Measurements from ENCODE around the gene TMEM37. TPM values are rescaled to one million over a fixed set of nuclear protein-coding genes. Genes with fewer than 3 reads are reported as not detected.
A peak's percentile ranks its signal among the peaks of the same experiment; 100 is the strongest.

Gene TMEM37
- total and polyA plus RNA-seq, 2 of the 13 experiments (the other 11 are each of a cell fraction or from before 2014, with no cell fraction given) = 37.7 to 115 TPM

GRCh38 chr2:119402645-119403560 lies 28.8 kb upstream of the TMEM37 start (continued):
- TF ChIP-seq HOXA3 (CRISPR knock-in tag; IDR thresholded peaks at IDR 0.05) = 0 out of 2 replicates have a peak, but pooled peaks have one; percentile 38
- TF ChIP-seq ZNF12 (CRISPR knock-in tag; IDR thresholded peaks at IDR 0.05) = no peak
- TF ChIP-seq ATF6 (CRISPR knock-in tag; conservative IDR thresholded peaks at IDR 0.05) = no peak
- TF ChIP-seq CHD4 (IDR thresholded peaks at IDR 0.05; ENCODE audit: borderline replicate concordance, low read length) = no peak
- no peak for TF ChIP-seq IKZF5 (CRISPR knock-in tag; IDR thresholded peaks at IDR 0.05)
- TF ChIP-seq IRX3 (CRISPR knock-in tag; IDR thresholded peaks at IDR 0.05; ENCODE audit: borderline replicate concordance, low read depth) = no peak
- TF ChIP-seq HMGA1 (CRISPR knock-in tag; conservative IDR thresholded peaks at IDR 0.05) = no peak
- no peak for TF ChIP-seq MTA1 (CRISPR knock-in tag; IDR thresholded peaks at IDR 0.05; ENCODE audit: borderline replicate concordance)
- TF ChIP-seq MXD4 (CRISPR knock-in tag; IDR thresholded peaks at IDR 0.05) = no peak
- TF ChIP-seq GATAD1 (CRISPR knock-in tag; IDR thresholded peaks at IDR 0.05) = no peak
- TF ChIP-seq SALL1 (CRISPR knock-in tag; IDR thresholded peaks at IDR 0.05) = peak; percentile 50
- TF ChIP-seq DBP (CRISPR knock-in tag; IDR thresholded peaks at IDR 0.05; ENCODE audit: not compliant biosample characterization) = no peak
- no peak for TF ChIP-seq SUZ12 (IDR thresholded peaks at IDR 0.05; ENCODE audit: low read depth, low read length)
- no peak for TF ChIP-seq ZNF639 (CRISPR knock-in tag; conservative IDR thresholded peaks at IDR 0.05)
- TF ChIP-seq SMARCC2 (IDR thresholded peaks at IDR 0.05) = no peak
- no peak for TF ChIP-seq ZFP90 (CRISPR knock-in tag; IDR thresholded peaks at IDR 0.05; ENCODE audit: borderline replicate concordance)
- TF ChIP-seq ATF7-NPFF (CRISPR knock-in tag; IDR thresholded peaks at IDR 0.05; ENCODE audit: low read depth) = no peak
- no peak for TF ChIP-seq AFF4 (CRISPR knock-in tag; IDR thresholded peaks at IDR 0.05)
- no peak for TF ChIP-seq YY1 (IDR thresholded peaks at IDR 0.05; ENCODE audit: insufficient read depth, insufficient replicate concordance, low read depth, low read length)
- TF ChIP-seq ZFP62 (CRISPR knock-in tag; IDR thresholded peaks at IDR 0.05) = no peak

All from HepG2 (cell line).